DND-41 (cell line): ENCODE results near the gene ZEB1.

ENCODE experiments used
- ATAC-seq: fragments of 200-7000 bp; cut with Tn5 transposase; 3 replicates; pipeline ENCODE4 v1.9.1; 2021; ENCODE audit warnings: low read depth; ENCODE audit not compliant: insufficient read depth
- DNase-seq: peaks from one replicate; pipeline ENCODE4 v3.0.0-alpha.2; 2020
- H2AFZ ChIP-seq: 2 replicates; pipeline ENCODE4 v1.6.0; 2012; ENCODE audit warnings: low read depth, low read length
- H3K27ac ChIP-seq: 2 replicates; pipeline ENCODE4 v1.5.1; 2012; ENCODE audit warnings: low read length, inconsistent platforms
- H3K27me3 ChIP-seq: fragments of 200-600 bp; sonication (generic); 2 replicates; pipeline ENCODE4 v1.6.0; 2012; ENCODE audit warnings: low read length, mild to moderate bottlenecking, inconsistent platforms; ENCODE audit not compliant: insufficient read depth, poor library complexity
- H3K36me3 ChIP-seq: 2 replicates; pipeline ENCODE4 v1.5.1; 2012; ENCODE audit warnings: low read length, inconsistent platforms; ENCODE audit not compliant: insufficient read depth
- H3K4me1 ChIP-seq: 2 replicates; pipeline ENCODE4 v1.5.1; 2012; ENCODE audit warnings: mild to moderate bottlenecking, low read length; ENCODE audit not compliant: insufficient read depth
- H3K4me2 ChIP-seq: 2 replicates; pipeline ENCODE4 v1.6.0; 2012; ENCODE audit warnings: mild to moderate bottlenecking, moderate library complexity, low read length, inconsistent platforms; ENCODE audit not compliant: insufficient read depth
- H3K4me3 ChIP-seq, 2 experiments: fragments of 200-600 bp in 1 of 2; shearing (Covaris generic) in 1 of 2; 2 replicates each; pipeline ENCODE4 v1.5.1; 2012 to 2016; ENCODE audit warnings: inconsistent platforms in 2 of 2, low read length in 2 of 2, mild to moderate bottlenecking in 2 of 2, low read depth in 1 of 2, moderate library complexity in 1 of 2
- H3K79me2 ChIP-seq: 2 replicates; pipeline ENCODE4 v1.6.0; 2012; ENCODE audit warnings: low read length, inconsistent platforms; ENCODE audit not compliant: insufficient read depth
- H3K9ac ChIP-seq: 2 replicates; pipeline ENCODE4 v1.6.0; 2012; ENCODE audit warnings: low read depth, mild to moderate bottlenecking, inconsistent platforms, low read length, moderate library complexity
- H3K9me3 ChIP-seq: 2 replicates; pipeline ENCODE4 v1.5.1; 2012; ENCODE audit warnings: low read length, moderate library complexity, mild to moderate bottlenecking, inconsistent platforms; ENCODE audit not compliant: insufficient read depth, severe bottlenecking
- H4K20me1 ChIP-seq: 2 replicates; pipeline ENCODE4 v1.6.0; 2012; ENCODE audit warnings: low read length; ENCODE audit not compliant: insufficient read depth
- EZH2 ChIP-seq: IDR thresholded peaks from 3 replicates; pipeline ENCODE4 v1.6.1; 2012; ENCODE audit warnings: borderline replicate concordance, low read depth, mild to moderate bottlenecking, moderate library complexity, low read length, inconsistent platforms; ENCODE audit not compliant: severe bottlenecking
- TF ChIP-seq, protein P1 (sequence below): IDR thresholded peaks from 2 replicates; pipeline ENCODE4 v1.5.1; 2012; ENCODE audit warnings: borderline replicate concordance, low read length, moderate library complexity, mild to moderate bottlenecking; ENCODE audit not compliant: poor library complexity, severe bottlenecking; ENCODE audit errors: extremely low read depth

The ZEB1 gene

GRCh38 chr10:31318854-31319601 lies at the start of gene ZEB1:
ZEB1 (plus strand) TSS chr10:31319216; CDS start chr10:31319235, 19 bp downstream.
- Histone ChIP-seq H2AFZ (peak within 1 kb of the TSS; percentile 76), H3K27ac (peak within 1 kb of the TSS; percentile 95), H3K4me3 (peak within 1 kb of the TSS; percentile 85), H3K4me1 (peaks cover 63% of the 10 kb centered on the region), H3K4me2 (peak within 1 kb of the TSS; percentile 95), H3K36me3 (peaks cover 20% of the 10 kb centered on the region), H4K20me1 (peaks cover 33% of the 10 kb centered on the region), H3K9me3 (no peaks in the 10 kb centered on the region), H3K9ac (peak within 1 kb of the TSS; percentile 89), H3K27me3 (no peaks in the 10 kb centered on the region), H3K79me2 (peaks cover 94% of the 10 kb centered on the region)
- peak; percentile 95 for DNase-seq
- ATAC-seq: peak; percentile 59
- no peak for TF ChIP-seq EZH2
- TF ChIP-seq, protein P1, sequence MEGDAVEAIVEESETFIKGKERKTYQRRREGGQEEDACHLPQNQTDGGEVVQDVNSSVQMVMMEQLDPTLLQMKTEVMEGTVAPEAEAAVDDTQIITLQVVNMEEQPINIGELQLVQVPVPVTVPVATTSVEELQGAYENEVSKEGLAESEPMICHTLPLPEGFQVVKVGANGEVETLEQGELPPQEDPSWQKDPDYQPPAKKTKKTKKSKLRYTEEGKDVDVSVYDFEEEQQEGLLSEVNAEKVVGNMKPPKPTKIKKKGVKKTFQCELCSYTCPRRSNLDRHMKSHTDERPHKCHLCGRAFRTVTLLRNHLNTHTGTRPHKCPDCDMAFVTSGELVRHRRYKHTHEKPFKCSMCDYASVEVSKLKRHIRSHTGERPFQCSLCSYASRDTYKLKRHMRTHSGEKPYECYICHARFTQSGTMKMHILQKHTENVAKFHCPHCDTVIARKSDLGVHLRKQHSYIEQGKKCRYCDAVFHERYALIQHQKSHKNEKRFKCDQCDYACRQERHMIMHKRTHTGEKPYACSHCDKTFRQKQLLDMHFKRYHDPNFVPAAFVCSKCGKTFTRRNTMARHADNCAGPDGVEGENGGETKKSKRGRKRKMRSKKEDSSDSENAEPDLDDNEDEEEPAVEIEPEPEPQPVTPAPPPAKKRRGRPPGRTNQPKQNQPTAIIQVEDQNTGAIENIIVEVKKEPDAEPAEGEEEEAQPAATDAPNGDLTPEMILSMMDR: peak; percentile 46

DNA sequence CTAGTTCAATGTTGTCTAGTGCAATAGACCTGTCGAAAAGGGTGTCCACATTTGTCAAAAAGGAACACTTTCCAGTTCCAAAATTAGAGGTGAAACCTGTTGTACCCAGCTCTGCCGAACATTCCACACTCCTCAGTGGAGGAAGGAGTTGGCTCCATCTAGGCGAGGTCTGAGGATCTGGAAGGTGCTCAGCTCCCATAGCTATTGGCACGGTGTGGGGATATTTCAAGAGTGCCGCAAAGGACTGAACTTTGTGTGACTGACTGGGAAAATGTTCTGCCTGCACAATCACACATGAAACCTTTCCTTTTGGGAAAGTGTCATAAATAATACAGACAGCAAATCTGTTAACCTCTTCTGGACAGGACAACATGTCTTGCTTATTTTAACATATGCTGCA lies 48.1 kb upstream of the ZEB1 start:
- Histone ChIP-seq H3K4me2 (no peak overlapping the region), H2AFZ (no peak overlapping the region), H3K9me3 (peaks cover 13% of the 10 kb centered on the region), H3K9ac (no peak overlapping the region), H3K4me3 (no peak overlapping the region), H4K20me1 (no peaks in the 10 kb centered on the region), H3K27ac (no peak overlapping the region), H3K79me2 (0 out of 2 replicates have a peak, but pooled peaks cover 4% of the 10 kb centered on the region), H3K4me1 (no peaks in the 10 kb centered on the region), H3K36me3 (peaks cover 24% of the 10 kb centered on the region; the same call in 1 of the 2 replicates), H3K27me3 (no peaks in the 10 kb centered on the region)
- DNase-seq (no peak), ATAC-seq (no peak)
- no peak for TF ChIP-seq EZH2

GRCh38 chr10:31272841-31273240 lies 46.2 kb upstream of the ZEB1 start:
- H2AFZ ChIP-seq: no peak overlapping the region
- peaks cover 26% of the 10 kb centered on the region; the same call in 1 of the 2 replicates for H3K36me3 ChIP-seq
- TF ChIP-seq, protein P1: no peak
- TF ChIP-seq EZH2: no peak
- no peak for ATAC-seq
- H3K4me1 ChIP-seq: no peaks in the 10 kb centered on the region
- no peak overlapping the region for H3K27ac ChIP-seq
- H3K9ac ChIP-seq: no peak overlapping the region
- no peaks in the 10 kb centered on the region for H4K20me1 ChIP-seq
- H3K79me2 ChIP-seq: 0 out of 2 replicates have a peak, but pooled peaks cover 4% of the 10 kb centered on the region
- no peak overlapping the region for H3K4me3 ChIP-seq
- peaks cover 13% of the 10 kb centered on the region for H3K9me3 ChIP-seq
- DNase-seq: no peak
- no peak overlapping the region for H3K4me2 ChIP-seq
- no peaks in the 10 kb centered on the region for H3K27me3 ChIP-seq

DNA sequence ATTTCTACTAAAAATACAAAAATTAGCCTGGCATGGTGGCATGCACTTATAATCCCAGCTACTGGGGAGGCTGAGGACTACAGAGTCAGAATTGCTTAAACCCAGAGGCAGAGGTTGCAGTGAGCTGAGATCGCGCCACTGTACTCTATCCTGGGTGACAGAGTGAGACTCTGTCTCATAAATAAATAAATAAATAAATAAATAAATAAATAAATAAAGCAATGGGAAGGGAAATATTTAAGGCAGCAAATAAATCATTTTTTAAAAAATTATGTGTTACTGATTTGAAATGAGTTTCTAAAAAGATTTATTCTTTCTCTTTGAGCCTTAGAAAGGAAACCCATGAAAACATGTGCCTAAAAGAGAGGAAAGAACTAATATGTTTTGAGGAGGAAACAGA lies 45.2 kb upstream of the ZEB1 start:
- H3K4me2 ChIP-seq: no peak overlapping the region
- peaks cover 17% of the 10 kb centered on the region for H3K9me3 ChIP-seq
- H3K36me3 ChIP-seq: peaks cover 29% of the 10 kb centered on the region; the same call in 1 of the 2 replicates
- no peaks in the 10 kb centered on the region for H4K20me1 ChIP-seq
- DNase-seq (no peak), ATAC-seq (no peak)
- H3K79me2 ChIP-seq: 0 out of 2 replicates have a peak, but pooled peaks cover 4% of the 10 kb centered on the region
- H3K4me3 ChIP-seq: no peak overlapping the region
- no peaks in the 10 kb centered on the region for H3K27me3 ChIP-seq
- TF ChIP-seq, protein P1: no peak
- no peak for TF ChIP-seq EZH2
- no peak overlapping the region for H3K27ac ChIP-seq
- no peaks in the 10 kb centered on the region for H3K4me1 ChIP-seq
- no peak overlapping the region for H2AFZ ChIP-seq
- no peak overlapping the region for H3K9ac ChIP-seq
